Hepatocyte (in vitro differentiated cells): ENCODE results near the gene NANOS2. TPM values are rescaled to one million over a fixed set of nuclear protein-coding genes. Genes with fewer than 3 reads are reported as not detected.

Source experiments
- DNase-seq: peaks from one replicate; pipeline ENCODE4 v3.0.0-alpha.2; 2016; ENCODE audit warnings: low spot score
- H2AFZ ChIP-seq: fragments of 200-600 bp; sonication (generic); 2 replicates; pipeline ENCODE4 v1.6.0; 2016; ENCODE audit warnings: antibody characterized with exemption, mild to moderate bottlenecking
- H3K27ac ChIP-seq: fragments of 200-600 bp; sonication (generic); 2 replicates; pipeline ENCODE4 v1.5.1; 2016; ENCODE audit warnings: mild to moderate bottlenecking
- H3K27me3 ChIP-seq: fragments of 200-600 bp; sonication (generic); 2 replicates; pipeline ENCODE4 v1.6.1; 2016
- H3K36me3 ChIP-seq: fragments of 200-600 bp; sonication (generic); replicated peaks from 2 replicates; pipeline ENCODE4 v1.5.1; 2016; ENCODE audit warnings: low read depth; ENCODE audit not compliant: insufficient read depth
- H3K4me1 ChIP-seq: fragments of 200-600 bp; sonication (generic); 2 replicates; pipeline ENCODE4 v1.5.1; 2016; ENCODE audit warnings: mild to moderate bottlenecking, moderate library complexity; ENCODE audit not compliant: insufficient read depth
- H3K4me2 ChIP-seq: fragments of 200-600 bp; sonication (generic); 2 replicates; pipeline ENCODE4 v1.6.0; 2016
- H3K4me3 ChIP-seq: fragments of 200-600 bp; sonication (generic); 2 replicates; pipeline ENCODE4 v1.5.1; 2016; ENCODE audit warnings: mild to moderate bottlenecking
- H3K79me2 ChIP-seq: fragments of 200-600 bp; sonication (generic); 2 replicates; pipeline ENCODE4 v1.6.0; 2017; ENCODE audit warnings: mild to moderate bottlenecking
- H3K9me2 ChIP-seq: fragments of 200-600 bp; sonication (generic); replicated peaks from 2 replicates; pipeline ENCODE4 v1.6.0; 2017; ENCODE audit warnings: mild to moderate bottlenecking; ENCODE audit not compliant: insufficient read depth
- H3K9me3 ChIP-seq: fragments of 200-600 bp; sonication (generic); 2 replicates; pipeline ENCODE4 v1.5.1; 2016; ENCODE audit warnings: low read depth, mild to moderate bottlenecking
- H4K20me1 ChIP-seq: fragments of 200-600 bp; sonication (generic); 2 replicates; pipeline ENCODE4 v1.6.0; 2016; ENCODE audit warnings: mild to moderate bottlenecking; ENCODE audit not compliant: insufficient read depth, poor library complexity, severe bottlenecking
- EZH2 ChIP-seq: fragments of 200-600 bp; sonication (generic); IDR thresholded peaks from 2 replicates; pipeline ENCODE4 v1.6.1; 2016; ENCODE audit warnings: antibody characterized with exemption, mild to moderate bottlenecking, borderline replicate concordance
- EZH2phosphoT487 ChIP-seq: fragments of 200-600 bp; sonication (generic); IDR thresholded peaks from one replicate; pipeline ENCODE4 v1.6.1; 2018; ENCODE audit warnings: antibody characterized with exemption, mild to moderate bottlenecking, low read depth, moderate library complexity; ENCODE audit not compliant: unreplicated experiment, severe bottlenecking
- WGBS: methylation state at CpG from one replicate; pipeline ENCODE4 v1.1.6; 2016; ENCODE audit warnings: low lambda C conversion rate; ENCODE audit errors: missing lambda C conversion rate; 5-methylcytosine and 5-hydroxymethylcytosine counted together
- polyA plus RNA-seq: library from polyadenylated mRNA; unstranded; fragments of >200 nt; fragmentation: Nextera tagmentation; extraction: Ambion mirVana; gene quantifications from 2 replicates; pipeline ENCODE4 v1.2.1, GENCODE V29; 2016
- total RNA-seq: library from RNA; depleted of rRNA; stranded (reverse); fragments of >200 nt; gene quantifications from 2 replicates; pipeline ENCODE4 v1.2.3, GENCODE V29; 2014
- TF ChIP-seq, protein P1 (sequence below): fragments of 200-600 bp; sonication (generic); IDR thresholded peaks from 2 replicates; pipeline ENCODE4 v1.5.1; 2016; ENCODE audit warnings: antibody characterized with exemption, mild to moderate bottlenecking; ENCODE audit not compliant: poor library complexity

Gene NANOS2
- total and polyA plus RNA-seq, 2 experiments from 2014 or later = not detected

DNA sequence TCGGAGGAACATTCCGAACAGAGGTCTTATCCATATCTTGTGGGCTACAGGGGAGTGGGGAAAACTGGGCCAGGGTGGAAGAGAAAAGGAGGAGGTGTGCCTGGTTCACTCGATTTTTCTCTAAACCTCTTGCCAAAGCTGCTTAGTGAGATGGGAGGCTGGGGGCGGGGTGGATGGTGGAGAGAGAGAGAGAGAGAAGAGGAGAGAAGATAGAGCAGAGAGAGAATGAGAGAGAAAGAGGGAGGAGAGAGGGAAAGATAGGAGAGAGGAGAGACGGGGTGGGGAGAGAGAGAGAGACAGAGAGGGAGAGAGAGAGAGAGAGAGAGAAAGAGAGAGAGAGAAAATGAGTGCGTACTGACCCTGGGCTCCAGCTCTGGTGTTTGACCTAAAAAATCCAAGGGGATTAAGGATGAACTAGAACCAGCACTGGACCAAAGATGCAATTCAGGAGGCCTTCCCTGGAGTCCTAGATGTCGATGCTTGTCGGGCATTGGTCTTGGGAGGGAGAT, 45.0 kb upstream of the NANOS2 start:
- TF ChIP-seq EZH2phosphoT487 = no peak
- TF ChIP-seq EZH2 = no peak
- TF ChIP-seq, protein P1, sequence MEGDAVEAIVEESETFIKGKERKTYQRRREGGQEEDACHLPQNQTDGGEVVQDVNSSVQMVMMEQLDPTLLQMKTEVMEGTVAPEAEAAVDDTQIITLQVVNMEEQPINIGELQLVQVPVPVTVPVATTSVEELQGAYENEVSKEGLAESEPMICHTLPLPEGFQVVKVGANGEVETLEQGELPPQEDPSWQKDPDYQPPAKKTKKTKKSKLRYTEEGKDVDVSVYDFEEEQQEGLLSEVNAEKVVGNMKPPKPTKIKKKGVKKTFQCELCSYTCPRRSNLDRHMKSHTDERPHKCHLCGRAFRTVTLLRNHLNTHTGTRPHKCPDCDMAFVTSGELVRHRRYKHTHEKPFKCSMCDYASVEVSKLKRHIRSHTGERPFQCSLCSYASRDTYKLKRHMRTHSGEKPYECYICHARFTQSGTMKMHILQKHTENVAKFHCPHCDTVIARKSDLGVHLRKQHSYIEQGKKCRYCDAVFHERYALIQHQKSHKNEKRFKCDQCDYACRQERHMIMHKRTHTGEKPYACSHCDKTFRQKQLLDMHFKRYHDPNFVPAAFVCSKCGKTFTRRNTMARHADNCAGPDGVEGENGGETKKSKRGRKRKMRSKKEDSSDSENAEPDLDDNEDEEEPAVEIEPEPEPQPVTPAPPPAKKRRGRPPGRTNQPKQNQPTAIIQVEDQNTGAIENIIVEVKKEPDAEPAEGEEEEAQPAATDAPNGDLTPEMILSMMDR = no peak
- Histone ChIP-seq H3K36me3 (no peaks in the 10 kb centered on the region), H4K20me1 (no peaks in the 10 kb centered on the region), H3K4me1 (no peaks in the 10 kb centered on the region), H3K27ac (no peak overlapping the region), H3K9me2 (no peaks in the 10 kb centered on the region), H3K9me3 (no peaks in the 10 kb centered on the region), H3K4me2 (no peak overlapping the region), H2AFZ (no peak overlapping the region), H3K27me3 (peaks cover 30% of the 10 kb centered on the region), H3K79me2 (no peaks in the 10 kb centered on the region), H3K4me3 (no peak overlapping the region)
- 73% methylated on average over 7 of the region's 8 CpGs for WGBS
- no peak for DNase-seq

DNA sequence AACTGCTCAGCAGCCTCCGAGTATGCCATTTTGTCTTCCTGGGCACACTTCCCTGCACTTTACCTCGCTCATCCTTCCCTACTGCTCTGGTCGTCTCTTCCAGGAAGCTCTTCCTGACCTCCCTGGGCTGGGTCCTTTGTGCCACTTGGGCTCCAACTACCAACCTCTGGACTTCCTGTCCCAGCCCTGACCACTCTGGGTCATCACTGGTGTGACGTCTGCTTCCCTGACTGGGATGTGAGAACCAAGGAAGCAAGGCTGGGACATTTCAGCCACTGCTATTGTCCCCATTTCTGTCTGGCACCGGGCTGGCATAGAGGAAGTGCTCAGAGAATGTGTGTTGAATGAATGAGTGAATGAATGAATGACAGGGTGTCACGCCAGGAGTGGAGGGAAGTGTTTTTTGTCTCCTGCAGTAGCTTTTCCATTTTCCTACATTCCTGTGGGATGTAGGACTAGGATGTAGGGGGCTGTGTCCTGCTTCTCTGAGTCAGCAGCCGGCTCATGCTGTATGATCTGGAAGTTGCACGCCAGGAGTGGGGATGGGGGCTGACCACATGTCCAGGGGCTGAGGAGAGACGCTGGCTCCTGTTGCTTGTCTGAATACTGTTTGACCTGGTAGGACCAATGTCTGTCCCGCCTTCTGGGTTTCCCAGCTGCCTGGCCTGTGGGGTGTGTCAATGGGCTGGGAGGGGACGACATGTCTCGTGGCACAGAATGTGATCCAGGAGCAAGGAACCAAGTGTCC, 44.4 kb upstream of the NANOS2 start:
- no peaks in the 10 kb centered on the region for H3K36me3 ChIP-seq
- no peak for TF ChIP-seq EZH2phosphoT487
- TF ChIP-seq EZH2 = no peak
- TF ChIP-seq, protein P1 = no peak
- no peak overlapping the region for H3K4me3 ChIP-seq
- DNase-seq = no peak
- no peak overlapping the region for H3K4me2 ChIP-seq
- H3K27ac ChIP-seq = no peak overlapping the region
- H3K79me2 ChIP-seq = no peaks in the 10 kb centered on the region
- 84% methylated on average over 12 of the region's 12 CpGs for whole genome bisulfite sequencing
- no peaks in the 10 kb centered on the region for H3K9me3 ChIP-seq
- no peaks in the 10 kb centered on the region for H3K4me1 ChIP-seq
- peaks cover 30% of the 10 kb centered on the region for H3K27me3 ChIP-seq
- no peak overlapping the region for H2AFZ ChIP-seq
- H3K9me2 ChIP-seq = no peaks in the 10 kb centered on the region
- no peaks in the 10 kb centered on the region for H4K20me1 ChIP-seq

DNA sequence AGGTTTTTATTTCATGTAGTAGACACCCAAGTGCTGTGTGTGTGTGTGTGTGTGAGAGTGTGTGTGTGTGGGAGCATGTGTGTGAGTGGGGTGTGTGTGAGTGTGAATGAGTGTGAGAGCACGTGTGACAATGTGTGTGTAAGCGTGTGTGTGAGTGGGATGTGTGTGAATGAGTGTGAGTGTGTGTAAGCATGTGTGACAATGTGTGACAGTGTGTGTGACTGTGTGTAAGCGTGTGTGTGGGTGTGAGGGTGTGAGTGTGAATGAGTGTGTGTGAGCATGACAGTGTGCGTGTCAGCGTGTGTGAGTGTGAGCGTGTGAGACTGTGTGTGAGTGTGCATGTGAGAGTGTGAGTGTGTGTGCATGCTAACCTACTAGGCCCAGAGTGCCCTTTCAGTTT, 43.7 kb upstream of the NANOS2 start:
- Histone ChIP-seq H3K27ac (no peak overlapping the region), H3K9me3 (no peaks in the 10 kb centered on the region), H3K9me2 (no peaks in the 10 kb centered on the region), H3K4me3 (no peak overlapping the region), H3K27me3 (peaks cover 30% of the 10 kb centered on the region), H3K36me3 (no peaks in the 10 kb centered on the region), H3K4me2 (no peak overlapping the region), H2AFZ (no peak overlapping the region), H3K79me2 (no peaks in the 10 kb centered on the region), H3K4me1 (no peaks in the 10 kb centered on the region), H4K20me1 (no peaks in the 10 kb centered on the region)
- DNase-seq = no peak
- WGBS = 93% methylated on average over 6 of the region's 6 CpGs
- TF ChIP-seq EZH2 (no peak), EZH2phosphoT487 (no peak)
- TF ChIP-seq, protein P1 = no peak
